ENCODE data around the gene DDX24.
A peak's percentile ranks its signal among the peaks of the same experiment; 100 is the strongest.

The DDX24 gene
- total RNA-seq, result 702 reads per million, percentile 99 among the genes with 10 or more reads in this experiment

- peak; percentile 96 for DNase-seq
These were observed at the start of gene DDX24, which contains the start of gene IFI27L1 for GRCh38 chr14:94080621-94081385. Gene DDX24 (minus strand): TSS chr14:94081202. CDS start chr14:94079742, 1,460 bp downstream. Gene IFI27L1 (plus strand): TSS chr14:94081310. CDS start chr14:94096938, 15,628 bp downstream.

- peak; percentile 18 for DNase-seq
These were observed 48.9 kb upstream of the DDX24 start for GRCh38 chr14:94129758-94130414.

GRCh38 chr14:94129111-94129757, 48.2 kb upstream of the DDX24 start, which contains the start of gene IFI27L2:
Gene IFI27L2 (minus strand): TSS chr14:94129604. CDS start chr14:94129564, 40 bp downstream.
- DNase-seq, result peak; percentile 62

- no peak for DNase-seq
These were observed 47.3 kb upstream of the DDX24 start for GRCh38 chr14:94128216-94128839.

GRCh38 chr14:94127330-94127729, 46.3 kb upstream of the DDX24 start:
- DNase-seq, result no peak

GRCh38 chr14:94126800-94127199, 45.8 kb upstream of the DDX24 start:
- DNase-seq, result no peak

- DNase-seq, result no peak
These were observed 45.3 kb upstream of the DDX24 start for GRCh38 chr14:94126419-94126677.

GRCh38 chr14:94125659-94126418, 44.8 kb upstream of the DDX24 start:
- DNase-seq, result no peak

GRCh38 chr14:94124582-94125377, 43.8 kb upstream of the DDX24 start:
- DNase-seq, result no peak

GRCh38 chr14:94123868-94124267, 42.9 kb upstream of the DDX24 start:
- no peak for DNase-seq

GRCh38 chr14:94123296-94123695, 42.3 kb upstream of the DDX24 start:
- DNase-seq, result no peak

- no peak for DNase-seq
These were observed 41.4 kb upstream of the DDX24 start for GRCh38 chr14:94122438-94122837.

GRCh38 chr14:94121485-94121884, 40.5 kb upstream of the DDX24 start:
- DNase-seq, result no peak

GRCh38 chr14:94120667-94121340, 39.8 kb upstream of the DDX24 start:
- DNase-seq, result no peak

- no peak for DNase-seq
These were observed 38.1 kb upstream of the DDX24 start for GRCh38 chr14:94119071-94119470.

GRCh38 chr14:94117856-94118255, 36.9 kb upstream of the DDX24 start:
- no peak for DNase-seq

- DNase-seq, result no peak
These were observed 35.7 kb upstream of the DDX24 start for GRCh38 chr14:94116701-94117100.

GRCh38 chr14:94115631-94116030, 34.6 kb upstream of the DDX24 start:
- DNase-seq, result no peak

GRCh38 chr14:94115058-94115591, 34.1 kb upstream of the DDX24 start:
- no peak for DNase-seq

- no peak for DNase-seq
These were observed 33.6 kb upstream of the DDX24 start for GRCh38 chr14:94114589-94115057.

Measured in effector CD4-positive, alpha-beta T cell (primary cell).